Measurements from ENCODE around the gene EIF4G3.
"Not testable (repeated sequence)": the region's sequence is repeated elsewhere in the genome, so short reads cannot be mapped to it uniquely, and the experiment has no call there.

Gene EIF4G3

GRCh38 chr1:20851791-20852190, 324.9 kb downstream of the EIF4G3 start:
- not testable (repeated sequence) for DNase-seq

- no peak for DNase-seq
These were observed 326.7 kb downstream of the EIF4G3 start for GRCh38 chr1:20850021-20850420.

GRCh38 chr1:20849100-20849499, 327.6 kb downstream of the EIF4G3 start:
- no peak for DNase-seq

- no peak for DNase-seq
These were observed 328.5 kb downstream of the EIF4G3 start for GRCh38 chr1:20848162-20848561.

GRCh38 chr1:20847611-20848080, 329.1 kb downstream of the EIF4G3 start:
- DNase-seq = no peak

- DNase-seq = no peak
These were observed 330.0 kb downstream of the EIF4G3 start for GRCh38 chr1:20846461-20847374.

GRCh38 chr1:20840731-20841130, 336.0 kb downstream of the EIF4G3 start:
- no peak for DNase-seq

- DNase-seq = no peak
These were observed 339.0 kb downstream of the EIF4G3 start for GRCh38 chr1:20837554-20838192.

GRCh38 chr1:20836230-20836629, 340.5 kb downstream of the EIF4G3 start:
- DNase-seq = no peak

- no peak for DNase-seq
These were observed 341.9 kb downstream of the EIF4G3 start for GRCh38 chr1:20834780-20835179.

- DNase-seq = no peak
These were observed 342.5 kb downstream of the EIF4G3 start for GRCh38 chr1:20834192-20834591.

GRCh38 chr1:20830378-20830777, 346.3 kb downstream of the EIF4G3 start:
- no peak for DNase-seq

- DNase-seq = no peak
These were observed 346.8 kb downstream of the EIF4G3 start for GRCh38 chr1:20829946-20830345.

GRCh38 chr1:20829531-20829930, 347.2 kb downstream of the EIF4G3 start:
- DNase-seq = no peak

- no peak for DNase-seq
These were observed 352.9 kb downstream of the EIF4G3 start for GRCh38 chr1:20823845-20824244.

- no peak for DNase-seq
These were observed 355.2 kb downstream of the EIF4G3 start for GRCh38 chr1:20821466-20821865.

GRCh38 chr1:20819818-20820217, 356.9 kb downstream of the EIF4G3 start:
- DNase-seq = no peak

- no peak for DNase-seq
These were observed 362.2 kb downstream of the EIF4G3 start for GRCh38 chr1:20814534-20814871.

GRCh38 chr1:20811916-20812315, 364.8 kb downstream of the EIF4G3 start:
- DNase-seq = no peak

GRCh38 chr1:20793236-20793635, 383.5 kb downstream of the EIF4G3 start:
- no peak for DNase-seq

GRCh38 chr1:20792196-20792595, 384.5 kb downstream of the EIF4G3 start:
- DNase-seq = no peak

- no peak for DNase-seq
These were observed 385.9 kb downstream of the EIF4G3 start for GRCh38 chr1:20790785-20791184.

- not testable (repeated sequence) for DNase-seq
These were observed 387.1 kb downstream of the EIF4G3 start for GRCh38 chr1:20789598-20789997.

All from NCI-H524 treated with DMSO at 0.1 percent for 48 hours (cell line).